Glomerular endothelial cell (primary cell): ENCODE data around the gene STX4. TPM values are rescaled to one million over a fixed set of nuclear protein-coding genes. Genes with fewer than 3 reads are reported as not detected.
"Not testable (repeated sequence)": the region's sequence is repeated elsewhere in the genome, so short reads cannot be mapped to it uniquely, and the experiment has no call there.

ENCODE experiments used
- DNase-seq: peaks from one replicate; pipeline ENCODE4 v3.0.0-alpha.2; 2011; ENCODE audit warnings: low read depth, low spot score; ENCODE audit errors: extremely low read depth
- total RNA-seq: library from RNA; depleted of rRNA; stranded (reverse); fragments of >200 nt; gene quantifications from 2 replicates; pipeline ENCODE4 v1.2.3, GENCODE V29; 2015

STX4 gene
- total RNA-seq, 1 donor from 2014 or later = 44.7 TPM

GRCh38 chr16:31017756-31018155 lies 15.6 kb upstream of the STX4 start:
- not testable (repeated sequence) for DNase-seq

GRCh38 chr16:31020536-31020935 lies 12.8 kb upstream of the STX4 start:
- DNase-seq = no peak

GRCh38 chr16:31022544-31023251 lies 10.7 kb upstream of the STX4 start:
- DNase-seq = no peak

GRCh38 chr16:31023252-31023602 lies 10.1 kb upstream of the STX4 start:
- no peak for DNase-seq

GRCh38 chr16:31023627-31024226 lies 9.6 kb upstream of the STX4 start:
- no peak for DNase-seq

- no peak for DNase-seq
These were observed 8.0 kb upstream of the STX4 start for GRCh38 chr16:31025339-31025738.

- no peak for DNase-seq
These were observed 4.1 kb upstream of the STX4 start for GRCh38 chr16:31029272-31029671.

GRCh38 chr16:31031276-31031675 lies 2.1 kb upstream of the STX4 start:
- no peak for DNase-seq

GRCh38 chr16:31033709-31034492 lies 543 bp downstream of the STX4 start:
- no peak for DNase-seq

- no peak for DNase-seq
These were observed 3.3 kb downstream of the STX4 start for GRCh38 chr16:31036691-31037090.

- no peak for DNase-seq
These were observed 5.6 kb downstream of the STX4 start for GRCh38 chr16:31038993-31039392.

GRCh38 chr16:31042866-31043265 lies 9.5 kb downstream of the STX4 start:
- no peak for DNase-seq

- no peak for DNase-seq
These were observed 10.0 kb downstream of the STX4 start for GRCh38 chr16:31043352-31043751.

- no peak for DNase-seq
These were observed 10.6 kb downstream of the STX4 start for GRCh38 chr16:31043898-31044481.

GRCh38 chr16:31050280-31051030 lies 17.1 kb downstream of the STX4 start:
- DNase-seq = no peak

- no peak for DNase-seq
These were observed 18.8 kb downstream of the STX4 start for GRCh38 chr16:31052114-31052513.

- no peak for DNase-seq
These were observed 22.3 kb downstream of the STX4 start for GRCh38 chr16:31055613-31056012.

GRCh38 chr16:31061126-31061812 lies 27.9 kb downstream of the STX4 start:
- DNase-seq = no peak

- DNase-seq = no peak
These were observed 28.6 kb downstream of the STX4 start for GRCh38 chr16:31061813-31062440.

GRCh38 chr16:31063495-31063842 lies 30.1 kb downstream of the STX4 start:
- no peak for DNase-seq
